Glutamatergic neuron (in vitro differentiated cells): ENCODE measurements around the gene LRRK1. TPM values are rescaled to one million over a fixed set of nuclear protein-coding genes. Genes with fewer than 3 reads are reported as not detected.

Experiments used
- DNase-seq: peaks from one replicate; pipeline ENCODE4 v3.0.0; 2022
- H3K27ac Mint-ChIP-seq: one replicate; pipeline ENCODE4 v1.8.0; 2020; ENCODE audit warnings: mild to moderate bottlenecking, mixed read lengths, inconsistent platforms; ENCODE audit not compliant: unreplicated experiment
- H3K27me3 Mint-ChIP-seq: one replicate; pipeline ENCODE4 v1.8.0; 2020; ENCODE audit warnings: mild to moderate bottlenecking, moderate library complexity, mixed read lengths, inconsistent platforms; ENCODE audit not compliant: unreplicated experiment
- H3K36me3 Mint-ChIP-seq: one replicate; pipeline ENCODE4 v1.8.0; 2020; ENCODE audit warnings: mild to moderate bottlenecking, mixed read lengths, inconsistent platforms; ENCODE audit not compliant: unreplicated experiment
- H3K4me1 Mint-ChIP-seq: one replicate; pipeline ENCODE4 v1.8.0; 2020; ENCODE audit warnings: mild to moderate bottlenecking, low read depth, mixed read lengths, inconsistent platforms; ENCODE audit not compliant: unreplicated experiment
- H3K4me3 Mint-ChIP-seq: one replicate; pipeline ENCODE4 v1.8.0; 2020; ENCODE audit warnings: mild to moderate bottlenecking, mixed read lengths, inconsistent platforms; ENCODE audit not compliant: unreplicated experiment
- H3K9me3 Mint-ChIP-seq: one replicate; pipeline ENCODE4 v1.8.0; 2020; ENCODE audit warnings: mild to moderate bottlenecking, moderate library complexity, mixed read lengths, inconsistent platforms; ENCODE audit not compliant: unreplicated experiment
- CTCF ChIP-seq: fragments of 200-600 bp; sonication (generic); IDR thresholded peaks from one replicate; pipeline ENCODE4 v1.5.0; 2021; ENCODE audit not compliant: partially characterized antibody, unreplicated experiment
- total RNA-seq: library from RNA; stranded (reverse); fragmentation: NEBNext Ultra II Directional; extraction: Animal tissue kit (Norgen Biotek cat#: 25700); gene quantifications from one replicate; pipeline ENCODE4 v1.2.1, GENCODE V29; 2021; ENCODE audit not compliant: unreplicated experiment

LRRK1 gene
- total RNA-seq, 1 donor from 2014 or later, result 1.5 TPM

- peaks cover 5% of the 10 kb centered on the region for H3K4me1 Mint-ChIP-seq
- TF ChIP-seq CTCF, result no peak
- H3K36me3 Mint-ChIP-seq, result peaks cover 5% of the 10 kb centered on the region
- DNase-seq, result no peak
- no peak overlapping the region for H3K4me3 Mint-ChIP-seq
- peaks cover 5% of the 10 kb centered on the region for H3K9me3 Mint-ChIP-seq
- H3K27ac Mint-ChIP-seq, result no peak overlapping the region
- H3K27me3 Mint-ChIP-seq, result peaks cover 4% of the 10 kb centered on the region
Observed at GRCh38 chr15:101104141-101104540, 185.0 kb downstream of the LRRK1 start.

- Mint-ChIP-seq H3K4me3 (no peak overlapping the region), H3K27ac (no peak overlapping the region), H3K4me1 (peaks cover 7% of the 10 kb centered on the region), H3K36me3 (peaks cover 5% of the 10 kb centered on the region), H3K27me3 (peaks cover 4% of the 10 kb centered on the region), H3K9me3 (peaks cover 5% of the 10 kb centered on the region)
- no peak for DNase-seq
- no peak for TF ChIP-seq CTCF
Observed at GRCh38 chr15:101105059-101105891, 186.1 kb downstream of the LRRK1 start.

GRCh38 chr15:101107101-101107500, 187.9 kb downstream of the LRRK1 start:
- no peak for TF ChIP-seq CTCF
- Mint-ChIP-seq H3K27ac (no peak overlapping the region), H3K9me3 (peaks cover 5% of the 10 kb centered on the region), H3K36me3 (no peaks in the 10 kb centered on the region), H3K4me3 (no peak overlapping the region), H3K4me1 (peaks cover 7% of the 10 kb centered on the region), H3K27me3 (peaks cover 3% of the 10 kb centered on the region)
- no peak for DNase-seq

- peaks cover 5% of the 10 kb centered on the region for H3K9me3 Mint-ChIP-seq
- no peak overlapping the region for H3K27ac Mint-ChIP-seq
- TF ChIP-seq CTCF, result no peak
- peaks cover 7% of the 10 kb centered on the region for H3K4me1 Mint-ChIP-seq
- no peak for DNase-seq
- no peaks in the 10 kb centered on the region for H3K36me3 Mint-ChIP-seq
- peaks cover 4% of the 10 kb centered on the region for H3K27me3 Mint-ChIP-seq
- H3K4me3 Mint-ChIP-seq, result no peak overlapping the region
Observed at GRCh38 chr15:101107625-101108460, 188.7 kb downstream of the LRRK1 start.

- DNase-seq, result no peak
Observed at GRCh38 chr15:101108461-101108775, 189.3 kb downstream of the LRRK1 start.

More at GRCh38 chr15:101108461-101108775, 189.3 kb downstream of the LRRK1 start:
- Mint-ChIP-seq H3K27ac (no peak overlapping the region), H3K4me1 (peaks cover 7% of the 10 kb centered on the region), H3K27me3 (peaks cover 4% of the 10 kb centered on the region), H3K36me3 (no peaks in the 10 kb centered on the region), H3K9me3 (peaks cover 5% of the 10 kb centered on the region), H3K4me3 (no peak overlapping the region)
- TF ChIP-seq CTCF, result no peak
